ENCODE data around the gene LASP1.
"Not testable (repeated sequence)": the region's sequence is repeated elsewhere in the genome, so short reads cannot be mapped to it uniquely, and the experiment has no call there.

Gene LASP1

DNA sequence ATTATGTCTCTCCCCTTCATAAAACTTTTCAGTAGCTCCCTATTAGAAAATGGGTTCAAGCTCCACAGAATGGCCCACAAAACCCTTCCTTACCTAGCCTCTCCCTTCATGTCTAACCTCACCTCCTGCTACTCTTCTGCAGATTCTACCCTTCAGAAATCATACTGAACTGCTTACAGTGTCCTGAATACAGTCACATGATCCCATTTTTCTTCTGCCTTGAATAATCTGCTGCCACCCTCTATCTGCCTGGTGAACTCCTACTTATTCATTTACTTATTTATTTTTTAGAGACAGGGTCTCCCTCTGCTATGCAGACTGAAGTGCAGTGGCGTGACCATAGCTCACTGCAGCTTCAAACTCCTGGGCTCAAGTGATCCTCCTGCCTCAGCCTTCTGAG lies 70.5 kb downstream of the LASP1 start:
- no peak for DNase-seq (ENCODE audit: low read depth)
- TF ChIP-seq, protein P1, sequence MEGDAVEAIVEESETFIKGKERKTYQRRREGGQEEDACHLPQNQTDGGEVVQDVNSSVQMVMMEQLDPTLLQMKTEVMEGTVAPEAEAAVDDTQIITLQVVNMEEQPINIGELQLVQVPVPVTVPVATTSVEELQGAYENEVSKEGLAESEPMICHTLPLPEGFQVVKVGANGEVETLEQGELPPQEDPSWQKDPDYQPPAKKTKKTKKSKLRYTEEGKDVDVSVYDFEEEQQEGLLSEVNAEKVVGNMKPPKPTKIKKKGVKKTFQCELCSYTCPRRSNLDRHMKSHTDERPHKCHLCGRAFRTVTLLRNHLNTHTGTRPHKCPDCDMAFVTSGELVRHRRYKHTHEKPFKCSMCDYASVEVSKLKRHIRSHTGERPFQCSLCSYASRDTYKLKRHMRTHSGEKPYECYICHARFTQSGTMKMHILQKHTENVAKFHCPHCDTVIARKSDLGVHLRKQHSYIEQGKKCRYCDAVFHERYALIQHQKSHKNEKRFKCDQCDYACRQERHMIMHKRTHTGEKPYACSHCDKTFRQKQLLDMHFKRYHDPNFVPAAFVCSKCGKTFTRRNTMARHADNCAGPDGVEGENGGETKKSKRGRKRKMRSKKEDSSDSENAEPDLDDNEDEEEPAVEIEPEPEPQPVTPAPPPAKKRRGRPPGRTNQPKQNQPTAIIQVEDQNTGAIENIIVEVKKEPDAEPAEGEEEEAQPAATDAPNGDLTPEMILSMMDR (IDR thresholded peaks at IDR 0.05; ENCODE audit: control insufficient read depth, insufficient read depth, low read depth, low read length, missing control alignments): no peak
- H3K4me3 ChIP-seq (ENCODE audit: control insufficient read depth, low read depth, low read length): no peak overlapping the region

DNA sequence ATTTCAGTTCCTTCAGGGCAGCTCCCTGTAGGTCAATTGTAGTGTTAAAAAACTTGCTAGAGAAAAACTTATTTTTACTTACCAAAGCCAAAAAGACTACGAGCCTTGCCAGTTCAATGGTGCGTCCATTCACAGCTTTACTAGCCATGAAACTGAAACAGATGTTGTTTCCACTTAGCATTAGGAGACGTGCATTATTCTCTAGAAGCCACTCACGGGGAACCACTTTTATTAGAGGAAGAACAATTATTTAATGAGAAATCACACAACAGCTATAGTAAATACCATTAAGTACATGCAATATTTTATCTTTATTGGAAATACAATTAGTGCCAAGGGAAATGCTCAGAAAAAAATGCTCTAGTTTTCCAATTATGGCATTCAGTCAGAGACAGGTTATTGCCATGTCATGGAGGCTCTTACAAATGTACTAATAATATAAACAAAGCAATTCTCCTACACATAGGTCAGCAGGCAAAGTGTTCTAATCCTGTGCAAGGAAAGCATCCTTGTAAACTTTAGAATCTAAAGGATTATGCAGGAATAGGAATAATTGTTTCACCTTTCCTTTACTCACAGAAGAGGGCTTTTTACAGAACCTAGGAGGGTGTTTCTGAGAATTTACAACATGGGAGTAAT lies 73.0 kb downstream of the LASP1 start:
- H3K4me3 ChIP-seq (ENCODE audit: control insufficient read depth, low read depth, low read length): no peak overlapping the region
- TF ChIP-seq, protein P1 (IDR thresholded peaks at IDR 0.05; ENCODE audit: control insufficient read depth, insufficient read depth, low read depth, low read length, missing control alignments): no peak
- no peak for DNase-seq (ENCODE audit: low read depth)

DNA sequence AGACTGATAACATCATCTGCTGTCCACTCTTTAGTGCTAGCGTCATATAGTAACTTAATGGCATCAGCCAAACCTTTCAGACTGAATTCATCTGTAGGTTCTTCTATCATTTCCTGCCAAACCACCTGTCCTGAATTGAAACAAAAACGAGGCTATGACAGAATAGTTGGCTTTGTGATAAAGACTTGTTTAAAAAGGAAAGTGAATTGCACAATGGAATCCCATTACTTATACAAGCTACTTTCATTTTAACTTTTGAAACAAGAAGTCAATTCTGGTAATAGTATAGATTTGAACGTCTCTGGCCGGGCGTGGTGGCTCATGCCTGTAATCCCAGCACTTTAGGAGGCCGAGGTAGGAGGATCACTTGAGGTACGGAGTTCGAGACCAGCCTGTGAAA lies 73.7 kb downstream of the LASP1 start:
- DNase-seq (ENCODE audit: low read depth): no peak
- TF ChIP-seq, protein P1 (IDR thresholded peaks at IDR 0.05; ENCODE audit: control insufficient read depth, insufficient read depth, low read depth, low read length, missing control alignments): no peak

DNA sequence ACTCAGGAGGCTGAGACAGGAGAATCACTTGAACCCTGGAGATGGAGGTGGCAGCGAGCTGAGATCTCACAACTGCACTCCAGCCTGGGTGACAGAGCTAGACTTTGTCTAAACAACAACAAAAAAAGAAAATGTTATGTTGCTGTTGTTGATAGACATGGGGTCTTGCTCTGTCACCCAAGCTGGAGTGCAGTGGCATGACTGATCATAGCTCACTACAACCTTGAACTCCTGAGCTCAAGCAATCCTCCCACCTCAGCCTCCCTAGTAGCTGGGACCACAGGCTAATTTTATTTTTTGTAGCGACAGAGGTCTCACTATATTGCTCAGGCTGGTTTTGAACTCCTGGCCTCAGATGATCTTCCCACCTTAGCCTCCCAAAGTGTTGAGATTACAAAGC lies 77.3 kb downstream of the LASP1 start:
- H3K4me3 ChIP-seq (ENCODE audit: control insufficient read depth, low read depth, low read length): no peak overlapping the region
- TF ChIP-seq, protein P1 (IDR thresholded peaks at IDR 0.05; ENCODE audit: control insufficient read depth, insufficient read depth, low read depth, low read length, missing control alignments): no peak
- no peak for DNase-seq (ENCODE audit: low read depth)

More for the DNA sequence above, 73.7 kb downstream of the LASP1 start:
- H3K4me3 ChIP-seq (ENCODE audit: control insufficient read depth, low read depth, low read length): no peak overlapping the region

DNA sequence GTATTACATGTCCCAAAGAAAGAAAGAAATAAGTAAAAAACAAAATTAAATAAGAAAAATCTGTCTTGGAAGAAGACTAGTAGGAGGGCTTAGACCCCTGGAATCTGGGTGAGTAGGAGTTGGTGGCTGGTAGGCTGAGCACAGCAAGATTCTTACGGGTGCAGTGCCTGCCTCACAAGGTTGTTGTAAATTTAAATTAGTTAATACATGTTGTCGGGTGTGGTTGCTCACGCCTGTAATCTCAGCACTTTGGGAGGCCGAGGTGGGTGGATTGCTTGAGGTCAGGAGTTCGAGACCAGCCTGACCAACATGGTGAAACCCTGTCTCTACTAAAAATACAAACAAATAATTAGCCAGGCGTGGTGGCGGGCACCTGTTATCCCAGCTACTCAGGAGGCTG lies 83.9 kb downstream of the LASP1 start:
- not testable (repeated sequence) for DNase-seq (ENCODE audit: low read depth); H3K4me3 ChIP-seq (ENCODE audit: control insufficient read depth, low read depth, low read length)

DNA sequence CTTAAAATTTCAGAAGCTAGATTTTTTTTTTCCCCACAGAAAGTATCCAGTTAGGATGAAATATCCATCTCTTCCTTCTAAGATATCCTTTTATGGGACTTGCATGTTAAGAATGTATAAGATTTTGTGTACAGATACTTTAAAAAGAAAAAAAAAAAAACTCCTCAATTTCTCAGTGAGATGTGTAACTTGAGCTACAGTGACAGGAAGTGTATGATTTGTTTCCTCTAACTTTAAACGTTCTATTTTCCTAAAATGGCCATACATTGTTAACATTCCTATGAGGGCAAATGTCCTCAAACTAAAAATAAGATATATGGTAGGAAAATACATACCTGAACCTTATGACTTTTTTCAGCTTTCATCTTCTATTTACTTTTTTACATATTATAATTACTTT lies 88.5 kb downstream of the LASP1 start:
- no peak for DNase-seq (ENCODE audit: low read depth)
- no peak overlapping the region for H3K4me3 ChIP-seq (ENCODE audit: control insufficient read depth, low read depth, low read length)
- TF ChIP-seq, protein P1 (IDR thresholded peaks at IDR 0.05; ENCODE audit: control insufficient read depth, insufficient read depth, low read depth, low read length, missing control alignments): no peak

DNA sequence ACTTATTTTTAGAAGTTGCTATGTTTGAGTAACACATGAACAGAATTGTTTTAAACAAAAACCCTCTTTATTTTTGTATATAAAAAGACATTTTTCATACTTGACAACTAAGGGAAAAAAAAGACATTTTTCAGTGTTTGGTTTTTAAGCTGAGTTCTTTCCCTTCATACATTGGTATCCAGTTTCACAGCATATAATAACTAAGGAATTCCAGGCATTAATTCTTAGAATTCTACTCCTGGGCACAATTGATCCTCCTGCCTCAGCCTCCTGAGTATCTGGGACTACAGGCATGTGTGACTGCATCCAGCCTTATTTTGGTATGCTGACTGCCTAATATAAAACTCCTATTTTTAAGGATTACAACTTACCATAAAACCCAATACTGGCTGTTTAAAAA lies 88.9 kb downstream of the LASP1 start:
- TF ChIP-seq, protein P1 (IDR thresholded peaks at IDR 0.05; ENCODE audit: control insufficient read depth, insufficient read depth, low read depth, low read length, missing control alignments): no peak
- H3K4me3 ChIP-seq (ENCODE audit: control insufficient read depth, low read depth, low read length): no peak overlapping the region
- no peak for DNase-seq (ENCODE audit: low read depth)
